GM23338 (cell line): ENCODE measurements around the gene FAM241B. TPM values are rescaled to one million over a fixed set of nuclear protein-coding genes. Genes with fewer than 3 reads are reported as not detected.

Experiments used
- ATAC-seq: fragments of 200-7000 bp; cut with Tn5 transposase; 3 replicates; pipeline ENCODE4 v1.9.1; 2020
- DNase-seq: peaks from one replicate; pipeline ENCODE4 v3.0.0-alpha.2; 2015; ENCODE audit warnings: low spot score
- H2AFZ ChIP-seq: fragments of 200-600 bp; sonication (generic); 2 replicates; pipeline ENCODE4 v1.8.0; 2016; ENCODE audit warnings: antibody characterized with exemption, mild to moderate bottlenecking, moderate library complexity
- H3F3A ChIP-seq: fragments of 200-600 bp; sonication (generic); replicated peaks from 2 replicates; pipeline ENCODE4 v1.8.0; 2017; ENCODE audit warnings: antibody characterized with exemption, mixed run types, low read depth
- H3K27ac ChIP-seq: fragments of 200-600 bp; sonication (generic); 2 replicates; pipeline ENCODE4 v1.6.1; 2016; ENCODE audit warnings: low read depth
- H3K27me3 ChIP-seq: fragments of 200-600 bp; sonication (generic); 2 replicates; pipeline ENCODE4 v1.8.0; 2016; ENCODE audit warnings: mild to moderate bottlenecking, mixed run types, moderate library complexity; ENCODE audit not compliant: insufficient read depth
- H3K36me3 ChIP-seq: fragments of 200-600 bp; sonication (generic); 2 replicates; pipeline ENCODE4 v1.8.0; 2016; ENCODE audit warnings: mild to moderate bottlenecking; ENCODE audit not compliant: insufficient read depth
- H3K4me1 ChIP-seq: fragments of 200-600 bp; sonication (generic); 2 replicates; pipeline ENCODE4 v1.8.0; 2016; ENCODE audit warnings: mild to moderate bottlenecking, moderate library complexity; ENCODE audit not compliant: insufficient read depth
- H3K4me2 ChIP-seq: fragments of 200-600 bp; sonication (generic); 2 replicates; pipeline ENCODE4 v1.7.1; 2017; ENCODE audit warnings: mixed run types
- H3K4me3 ChIP-seq: fragments of 200-600 bp; sonication (generic); 2 replicates; pipeline ENCODE4 v1.6.1; 2016; ENCODE audit warnings: mixed run types
- H3K79me2 ChIP-seq: fragments of 200-600 bp; sonication (generic); replicated peaks from 2 replicates; pipeline ENCODE4 v1.8.0; 2017; ENCODE audit warnings: mild to moderate bottlenecking; ENCODE audit not compliant: insufficient read depth
- H3K9me2 ChIP-seq: fragments of 200-600 bp; sonication (generic); 2 replicates; pipeline ENCODE4 v1.8.0; 2017; ENCODE audit not compliant: insufficient read depth
- H4K20me1 ChIP-seq: fragments of 200-600 bp; sonication (generic); replicated peaks from 2 replicates; pipeline ENCODE4 v1.8.0; 2017; ENCODE audit warnings: mild to moderate bottlenecking; ENCODE audit not compliant: insufficient read depth
- H3K27ac Mint-ChIP-seq: 2 replicates; pipeline ENCODE4 v1.8.0; 2020; ENCODE audit warnings: inconsistent platforms, mild to moderate bottlenecking, moderate library complexity, mixed read lengths
- H3K27me3 Mint-ChIP-seq: 3 replicates; pipeline ENCODE4 v1.8.0; 2022; ENCODE audit warnings: low read depth, mild to moderate bottlenecking, moderate library complexity, mixed read lengths, inconsistent platforms; ENCODE audit not compliant: insufficient read depth, poor library complexity
- H3K36me3 Mint-ChIP-seq: 3 replicates; pipeline ENCODE4 v1.8.0; 2021; ENCODE audit warnings: low read depth, mild to moderate bottlenecking, inconsistent platforms, moderate library complexity, mixed read lengths
- H3K4me1 Mint-ChIP-seq: 3 replicates; pipeline ENCODE4 v1.8.0; 2020; ENCODE audit warnings: mild to moderate bottlenecking, inconsistent platforms, mixed read lengths
- H3K4me3 Mint-ChIP-seq: 3 replicates; pipeline ENCODE4 v1.8.0; 2021; ENCODE audit warnings: moderate library complexity, mild to moderate bottlenecking, inconsistent platforms, mixed read lengths
- H3K9me3 Mint-ChIP-seq: 3 replicates; pipeline ENCODE4 v1.8.0; 2020; ENCODE audit warnings: moderate library complexity, mild to moderate bottlenecking, inconsistent platforms, mixed read lengths
- CREB1 ChIP-seq: fragments of 250-450 bp; sonication (Bioruptor Pico); IDR thresholded peaks from 2 replicates; pipeline ENCODE4 v1.5.0; 2020; ENCODE audit warnings: low read depth, mild to moderate bottlenecking, moderate library complexity
- EZH2 ChIP-seq: fragments of 200-600 bp; sonication (generic); IDR thresholded peaks from one replicate; pipeline ENCODE4 v1.8.0; 2017; ENCODE audit warnings: antibody characterized with exemption, mild to moderate bottlenecking, low read depth; ENCODE audit not compliant: unreplicated experiment
- EZH2phosphoT487 ChIP-seq: fragments of 200-600 bp; sonication (generic); IDR thresholded peaks from one replicate; pipeline ENCODE4 v1.8.1; 2018; ENCODE audit warnings: antibody characterized with exemption; ENCODE audit not compliant: unreplicated experiment
- JUNB ChIP-seq: IDR thresholded peaks from one replicate; pipeline ENCODE4 v1.6.1; 2016; ENCODE audit warnings: antibody characterized with exemption; ENCODE audit not compliant: unreplicated experiment
- NANOG ChIP-seq: IDR thresholded peaks from 2 replicates; pipeline ENCODE4 v1.6.1; 2016; ENCODE audit warnings: antibody characterized with exemption, borderline replicate concordance
- POLR2AphosphoS5 ChIP-seq: IDR thresholded peaks from 2 replicates; pipeline ENCODE4 v1.6.1; 2016; ENCODE audit warnings: antibody characterized with exemption, low read depth
- REST ChIP-seq: IDR thresholded peaks from one replicate; pipeline ENCODE4 v1.6.1; 2018; ENCODE audit warnings: antibody characterized with exemption; ENCODE audit not compliant: unreplicated experiment
- STAT1 ChIP-seq: IDR thresholded peaks from one replicate; pipeline ENCODE4 v1.6.1; 2016; ENCODE audit warnings: antibody characterized with exemption; ENCODE audit not compliant: unreplicated experiment
- ZNF114 ChIP-seq: fragments of 250-450 bp; sonication (Bioruptor Pico); IDR thresholded peaks from 2 replicates; pipeline ENCODE4 v1.5.0; 2020; ENCODE audit warnings: mild to moderate bottlenecking, moderate library complexity
- ZNF331 ChIP-seq: fragments of 250-450 bp; sonication (Bioruptor Pico); IDR thresholded peaks from 2 replicates; pipeline ENCODE4 v1.5.0; 2020; ENCODE audit warnings: low read depth, mild to moderate bottlenecking, moderate library complexity
- polyA plus RNA-seq: library from polyadenylated mRNA; unstranded; fragments of >200 nt; fragmentation: Nextera tagmentation; extraction: Ambion mirVana; gene quantifications from 2 replicates; pipeline ENCODE4 v1.2.1, GENCODE V29; 2016
- total RNA-seq: library from RNA; depleted of rRNA; stranded (reverse); fragments of >200 nt; shearing (Covaris generic); gene quantifications from 2 replicates; pipeline ENCODE4 v1.2.3, GENCODE V29; 2014
- TF ChIP-seq, protein P1 (sequence below): fragments of 250-450 bp; sonication (Bioruptor Pico); IDR thresholded peaks from 2 replicates; pipeline ENCODE4 v1.5.0; 2020; ENCODE audit warnings: mild to moderate bottlenecking, moderate library complexity
- TF ChIP-seq, protein P2 (sequence below): IDR thresholded peaks from 2 replicates; pipeline ENCODE4 v1.6.1; 2016; ENCODE audit warnings: antibody characterized with exemption
- TF ChIP-seq, protein P3 (sequence below), 2 experiments: fragments of 200-600 bp in 1 of 2; sonication (generic) in 1 of 2; conservative IDR thresholded peaks; 2 replicates each; pipeline versions ENCODE4 v1.5.1 to v1.6.1; 2016 to 2017; ENCODE audit warnings: antibody characterized with exemption in 2 of 2, low read depth in 2 of 2, mild to moderate bottlenecking in 2 of 2, moderate library complexity in 1 of 2

The FAM241B gene
- total and polyA plus RNA-seq, 2 experiments from 2014 or later = 6.7 to 28.3 TPM

- peaks cover 4% of the 10 kb centered on the region for H3K27me3 Mint-ChIP-seq
- no peaks in the 10 kb centered on the region; the same call in 2 of the 3 replicates for H3K9me3 Mint-ChIP-seq
- no peaks in the 10 kb centered on the region for H3K36me3 Mint-ChIP-seq
- Histone ChIP-seq H3F3A (no peaks in the 10 kb centered on the region), H3K27me3 (no peaks in the 10 kb centered on the region), H2AFZ (no peak overlapping the region), H3K9me2 (peaks cover 10% of the 10 kb centered on the region), H3K4me1 (peaks cover 8% of the 10 kb centered on the region; the same call in 1 of the 2 replicates), H3K79me2 (no peaks in the 10 kb centered on the region), H3K36me3 (no peaks in the 10 kb centered on the region), H3K4me3 (no peak overlapping the region), H4K20me1 (no peaks in the 10 kb centered on the region), H3K27ac (no peak overlapping the region), H3K4me2 (no peak overlapping the region)
- H3K4me1 Mint-ChIP-seq = peaks cover 9% of the 10 kb centered on the region; the same call in 2 of the 3 replicates
- ATAC-seq (no peak), DNase-seq (no peak)
- H3K4me3 Mint-ChIP-seq = no peak overlapping the region
- TF ChIP-seq CREB1 (CRISPR knock-in tag) (no peak), REST (no peak), NANOG (no peak), STAT1 (no peak), JUNB (no peak), EZH2phosphoT487 (no peak), EZH2 (no peak), ZNF114 (CRISPR knock-in tag) (no peak), POLR2AphosphoS5 (no peak), ZNF331 (CRISPR knock-in tag) (no peak)
- TF ChIP-seq, protein P1, sequence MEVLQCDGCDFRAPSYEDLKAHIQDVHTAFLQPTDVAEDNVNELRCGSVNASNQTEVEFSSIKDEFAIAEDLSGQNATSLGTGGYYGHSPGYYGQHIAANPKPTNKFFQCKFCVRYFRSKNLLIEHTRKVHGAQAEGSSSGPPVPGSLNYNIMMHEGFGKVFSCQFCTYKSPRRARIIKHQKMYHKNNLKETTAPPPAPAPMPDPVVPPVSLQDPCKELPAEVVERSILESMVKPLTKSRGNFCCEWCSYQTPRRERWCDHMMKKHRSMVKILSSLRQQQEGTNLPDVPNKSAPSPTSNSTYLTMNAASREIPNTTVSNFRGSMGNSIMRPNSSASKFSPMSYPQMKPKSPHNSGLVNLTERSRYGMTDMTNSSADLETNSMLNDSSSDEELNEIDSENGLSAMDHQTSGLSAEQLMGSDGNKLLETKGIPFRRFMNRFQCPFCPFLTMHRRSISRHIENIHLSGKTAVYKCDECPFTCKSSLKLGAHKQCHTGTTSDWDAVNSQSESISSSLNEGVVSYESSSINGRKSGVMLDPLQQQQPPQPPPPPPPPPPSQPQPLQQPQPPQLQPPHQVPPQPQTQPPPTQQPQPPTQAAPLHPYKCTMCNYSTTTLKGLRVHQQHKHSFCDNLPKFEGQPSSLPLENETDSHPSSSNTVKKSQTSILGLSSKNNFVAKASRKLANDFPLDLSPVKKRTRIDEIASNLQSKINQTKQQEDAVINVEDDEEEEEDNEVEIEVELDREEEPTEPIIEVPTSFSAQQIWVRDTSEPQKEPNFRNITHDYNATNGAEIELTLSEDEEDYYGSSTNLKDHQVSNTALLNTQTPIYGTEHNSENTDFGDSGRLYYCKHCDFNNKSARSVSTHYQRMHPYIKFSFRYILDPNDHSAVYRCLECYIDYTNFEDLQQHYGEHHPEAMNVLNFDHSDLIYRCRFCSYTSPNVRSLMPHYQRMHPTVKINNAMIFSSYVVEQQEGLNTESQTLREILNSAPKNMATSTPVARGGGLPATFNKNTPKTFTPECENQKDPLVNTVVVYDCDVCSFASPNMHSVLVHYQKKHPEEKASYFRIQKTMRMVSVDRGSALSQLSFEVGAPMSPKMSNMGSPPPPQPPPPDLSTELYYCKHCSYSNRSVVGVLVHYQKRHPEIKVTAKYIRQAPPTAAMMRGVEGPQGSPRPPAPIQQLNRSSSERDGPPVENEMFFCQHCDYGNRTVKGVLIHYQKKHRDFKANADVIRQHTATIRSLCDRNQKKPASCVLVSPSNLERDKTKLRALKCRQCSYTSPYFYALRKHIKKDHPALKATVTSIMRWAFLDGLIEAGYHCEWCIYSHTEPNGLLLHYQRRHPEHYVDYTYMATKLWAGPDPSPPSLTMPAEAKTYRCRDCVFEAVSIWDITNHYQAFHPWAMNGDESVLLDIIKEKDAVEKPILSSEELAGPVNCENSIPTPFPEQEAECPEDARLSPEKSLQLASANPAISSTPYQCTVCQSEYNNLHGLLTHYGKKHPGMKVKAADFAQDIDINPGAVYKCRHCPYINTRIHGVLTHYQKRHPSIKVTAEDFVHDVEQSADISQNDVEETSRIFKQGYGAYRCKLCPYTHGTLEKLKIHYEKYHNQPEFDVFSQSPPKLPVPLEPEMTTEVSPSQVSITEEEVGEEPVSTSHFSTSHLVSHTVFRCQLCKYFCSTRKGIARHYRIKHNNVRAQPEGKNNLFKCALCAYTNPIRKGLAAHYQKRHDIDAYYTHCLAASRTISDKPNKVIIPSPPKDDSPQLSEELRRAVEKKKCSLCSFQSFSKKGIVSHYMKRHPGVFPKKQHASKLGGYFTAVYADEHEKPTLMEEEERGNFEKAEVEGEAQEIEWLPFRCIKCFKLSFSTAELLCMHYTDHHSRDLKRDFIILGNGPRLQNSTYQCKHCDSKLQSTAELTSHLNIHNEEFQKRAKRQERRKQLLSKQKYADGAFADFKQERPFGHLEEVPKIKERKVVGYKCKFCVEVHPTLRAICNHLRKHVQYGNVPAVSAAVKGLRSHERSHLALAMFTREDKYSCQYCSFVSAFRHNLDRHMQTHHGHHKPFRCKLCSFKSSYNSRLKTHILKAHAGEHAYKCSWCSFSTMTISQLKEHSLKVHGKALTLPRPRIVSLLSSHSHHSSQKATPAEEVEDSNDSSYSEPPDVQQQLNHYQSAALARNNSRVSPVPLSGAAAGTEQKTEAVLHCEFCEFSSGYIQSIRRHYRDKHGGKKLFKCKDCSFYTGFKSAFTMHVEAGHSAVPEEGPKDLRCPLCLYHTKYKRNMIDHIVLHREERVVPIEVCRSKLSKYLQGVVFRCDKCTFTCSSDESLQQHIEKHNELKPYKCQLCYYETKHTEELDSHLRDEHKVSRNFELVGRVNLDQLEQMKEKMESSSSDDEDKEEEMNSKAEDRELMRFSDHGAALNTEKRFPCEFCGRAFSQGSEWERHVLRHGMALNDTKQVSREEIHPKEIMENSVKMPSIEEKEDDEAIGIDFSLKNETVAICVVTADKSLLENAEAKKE (CRISPR knock-in tag) = no peak
- TF ChIP-seq, protein P2, sequence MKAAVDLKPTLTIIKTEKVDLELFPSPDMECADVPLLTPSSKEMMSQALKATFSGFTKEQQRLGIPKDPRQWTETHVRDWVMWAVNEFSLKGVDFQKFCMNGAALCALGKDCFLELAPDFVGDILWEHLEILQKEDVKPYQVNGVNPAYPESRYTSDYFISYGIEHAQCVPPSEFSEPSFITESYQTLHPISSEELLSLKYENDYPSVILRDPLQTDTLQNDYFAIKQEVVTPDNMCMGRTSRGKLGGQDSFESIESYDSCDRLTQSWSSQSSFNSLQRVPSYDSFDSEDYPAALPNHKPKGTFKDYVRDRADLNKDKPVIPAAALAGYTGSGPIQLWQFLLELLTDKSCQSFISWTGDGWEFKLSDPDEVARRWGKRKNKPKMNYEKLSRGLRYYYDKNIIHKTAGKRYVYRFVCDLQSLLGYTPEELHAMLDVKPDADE = no peak
- TF ChIP-seq, protein P3, sequence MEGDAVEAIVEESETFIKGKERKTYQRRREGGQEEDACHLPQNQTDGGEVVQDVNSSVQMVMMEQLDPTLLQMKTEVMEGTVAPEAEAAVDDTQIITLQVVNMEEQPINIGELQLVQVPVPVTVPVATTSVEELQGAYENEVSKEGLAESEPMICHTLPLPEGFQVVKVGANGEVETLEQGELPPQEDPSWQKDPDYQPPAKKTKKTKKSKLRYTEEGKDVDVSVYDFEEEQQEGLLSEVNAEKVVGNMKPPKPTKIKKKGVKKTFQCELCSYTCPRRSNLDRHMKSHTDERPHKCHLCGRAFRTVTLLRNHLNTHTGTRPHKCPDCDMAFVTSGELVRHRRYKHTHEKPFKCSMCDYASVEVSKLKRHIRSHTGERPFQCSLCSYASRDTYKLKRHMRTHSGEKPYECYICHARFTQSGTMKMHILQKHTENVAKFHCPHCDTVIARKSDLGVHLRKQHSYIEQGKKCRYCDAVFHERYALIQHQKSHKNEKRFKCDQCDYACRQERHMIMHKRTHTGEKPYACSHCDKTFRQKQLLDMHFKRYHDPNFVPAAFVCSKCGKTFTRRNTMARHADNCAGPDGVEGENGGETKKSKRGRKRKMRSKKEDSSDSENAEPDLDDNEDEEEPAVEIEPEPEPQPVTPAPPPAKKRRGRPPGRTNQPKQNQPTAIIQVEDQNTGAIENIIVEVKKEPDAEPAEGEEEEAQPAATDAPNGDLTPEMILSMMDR (conservative IDR thresholded peaks at IDR 0.05; ENCODE audit: low read depth in 2 of 2) = no peak
- no peak overlapping the region for H3K27ac Mint-ChIP-seq
Measured at GRCh38 chr10:69679736-69680135, 49.7 kb downstream of the FAM241B start.
